Erythroblast (primary cell): ENCODE data around the gene EVA1B.

Experiments used
- GATA1 ChIP-seq: IDR thresholded peaks from 2 replicates; pipeline ENCODE4 v1.6.1; 2011; ENCODE audit warnings: low read depth, mild to moderate bottlenecking, control low read depth, low read length, moderate library complexity
- POLR2A ChIP-seq: IDR thresholded peaks from 2 replicates; pipeline ENCODE4 v1.6.1; 2011; ENCODE audit warnings: mild to moderate bottlenecking, low read length

- TF ChIP-seq POLR2A (no peak), GATA1 (no peak)
Observed at GRCh38 chr1:36337830-36338229, 14.4 kb upstream of the EVA1B start.
